GM12801 (cell line): Measurements from ENCODE around the gene SLC12A5.

ENCODE experiments used
- TF ChIP-seq, protein P1 (sequence below): IDR thresholded peaks from one replicate; pipeline ENCODE4 v1.5.1; 2011; ENCODE audit warnings: control low read depth; ENCODE audit not compliant: insufficient read length; ENCODE audit errors: extremely low read depth

Gene SLC12A5

DNA sequence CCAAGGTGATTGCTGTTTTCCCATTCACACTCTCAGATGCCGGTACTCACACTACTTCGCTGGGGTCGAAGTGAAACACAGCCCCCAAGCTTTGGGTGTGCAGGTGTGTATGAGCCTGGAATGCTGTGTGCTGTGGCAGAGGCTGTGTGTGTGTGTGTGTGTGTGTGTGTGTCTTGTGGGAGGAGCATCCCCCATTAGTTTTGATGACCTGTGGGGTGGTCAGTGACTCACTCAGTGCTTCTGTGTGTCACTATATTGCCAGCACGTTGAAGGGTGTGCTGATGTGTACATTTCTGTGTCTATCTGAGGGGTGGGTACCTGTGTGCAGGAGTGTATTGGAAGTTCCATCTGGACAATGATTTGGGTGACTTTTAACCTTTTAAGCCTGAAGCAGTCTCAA lies 5.0 kb upstream of the SLC12A5 start:
- TF ChIP-seq, protein P1, sequence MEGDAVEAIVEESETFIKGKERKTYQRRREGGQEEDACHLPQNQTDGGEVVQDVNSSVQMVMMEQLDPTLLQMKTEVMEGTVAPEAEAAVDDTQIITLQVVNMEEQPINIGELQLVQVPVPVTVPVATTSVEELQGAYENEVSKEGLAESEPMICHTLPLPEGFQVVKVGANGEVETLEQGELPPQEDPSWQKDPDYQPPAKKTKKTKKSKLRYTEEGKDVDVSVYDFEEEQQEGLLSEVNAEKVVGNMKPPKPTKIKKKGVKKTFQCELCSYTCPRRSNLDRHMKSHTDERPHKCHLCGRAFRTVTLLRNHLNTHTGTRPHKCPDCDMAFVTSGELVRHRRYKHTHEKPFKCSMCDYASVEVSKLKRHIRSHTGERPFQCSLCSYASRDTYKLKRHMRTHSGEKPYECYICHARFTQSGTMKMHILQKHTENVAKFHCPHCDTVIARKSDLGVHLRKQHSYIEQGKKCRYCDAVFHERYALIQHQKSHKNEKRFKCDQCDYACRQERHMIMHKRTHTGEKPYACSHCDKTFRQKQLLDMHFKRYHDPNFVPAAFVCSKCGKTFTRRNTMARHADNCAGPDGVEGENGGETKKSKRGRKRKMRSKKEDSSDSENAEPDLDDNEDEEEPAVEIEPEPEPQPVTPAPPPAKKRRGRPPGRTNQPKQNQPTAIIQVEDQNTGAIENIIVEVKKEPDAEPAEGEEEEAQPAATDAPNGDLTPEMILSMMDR = no peak

DNA sequence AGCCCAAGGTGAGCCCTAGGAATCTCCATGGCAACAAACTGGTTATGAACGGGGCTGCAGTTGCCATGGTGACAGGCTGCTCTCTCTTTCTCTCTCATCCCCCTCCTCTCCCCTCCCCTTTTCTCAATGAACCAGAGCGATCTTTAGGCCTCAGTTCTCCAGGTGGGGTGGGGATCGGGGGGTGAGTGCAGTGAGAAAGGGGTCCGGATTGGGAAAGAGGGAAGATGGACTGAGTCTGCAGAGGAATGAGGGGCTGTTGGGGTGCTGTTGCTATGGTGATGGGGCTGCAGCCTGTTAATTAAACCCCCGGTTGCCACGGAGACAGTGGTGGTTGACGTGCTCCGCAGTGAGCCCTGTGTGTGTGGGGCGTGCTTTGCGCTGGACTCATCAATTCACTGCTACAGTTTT lies 3.6 kb upstream of the SLC12A5 start:
- TF ChIP-seq, protein P1 = no peak

DNA sequence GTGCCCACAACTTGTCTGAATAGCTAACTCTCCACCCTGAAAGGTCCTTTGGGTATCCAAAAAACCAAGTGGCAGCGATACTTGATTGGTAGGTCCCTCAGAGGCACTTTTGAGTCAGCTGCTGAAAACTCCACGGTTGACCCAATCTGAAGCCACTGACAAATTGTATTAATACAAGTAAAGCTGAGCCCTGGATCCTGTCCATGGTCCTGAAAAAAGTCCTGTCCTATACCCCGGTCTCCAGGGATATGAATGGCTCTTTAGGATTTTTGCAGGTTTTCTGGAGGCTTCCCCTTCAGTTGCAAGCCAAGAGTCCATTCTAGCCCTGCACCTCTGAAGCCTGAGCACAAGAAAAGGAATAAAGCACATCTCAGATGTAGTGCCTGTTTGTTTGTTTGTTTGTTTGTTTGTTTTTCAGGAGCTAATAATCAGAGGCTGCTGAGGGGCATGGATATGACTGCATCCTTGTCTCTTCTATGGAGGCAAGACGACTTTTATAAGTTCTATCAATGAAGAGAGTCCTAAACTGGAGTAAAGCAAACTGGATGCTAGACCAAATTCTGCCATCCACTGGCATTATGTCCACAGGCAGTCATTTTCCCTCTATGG lies 1.7 kb upstream of the SLC12A5 start:
- TF ChIP-seq, protein P1 = no peak

DNA sequence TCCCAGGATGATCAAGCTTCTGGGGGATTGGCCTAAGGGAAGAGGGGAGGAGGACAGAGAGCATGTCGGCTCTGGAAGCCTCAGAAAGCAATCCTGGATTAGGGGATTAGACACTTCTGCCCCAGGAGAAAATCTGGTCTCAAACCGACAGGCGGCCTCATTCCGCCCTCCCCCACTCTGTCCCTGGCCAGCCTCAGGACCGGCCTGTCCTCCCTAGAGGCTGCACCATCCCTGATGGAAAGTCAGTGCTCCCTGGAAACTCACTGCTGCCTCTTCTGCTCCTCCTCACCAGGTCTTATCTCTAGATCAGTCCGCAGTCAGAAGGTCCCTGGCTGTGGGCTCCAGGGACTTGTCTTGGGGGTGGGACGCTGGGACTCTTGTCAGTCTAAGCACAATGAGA lies 905 bp upstream of the SLC12A5 start:
- TF ChIP-seq, protein P1 = no peak

DNA sequence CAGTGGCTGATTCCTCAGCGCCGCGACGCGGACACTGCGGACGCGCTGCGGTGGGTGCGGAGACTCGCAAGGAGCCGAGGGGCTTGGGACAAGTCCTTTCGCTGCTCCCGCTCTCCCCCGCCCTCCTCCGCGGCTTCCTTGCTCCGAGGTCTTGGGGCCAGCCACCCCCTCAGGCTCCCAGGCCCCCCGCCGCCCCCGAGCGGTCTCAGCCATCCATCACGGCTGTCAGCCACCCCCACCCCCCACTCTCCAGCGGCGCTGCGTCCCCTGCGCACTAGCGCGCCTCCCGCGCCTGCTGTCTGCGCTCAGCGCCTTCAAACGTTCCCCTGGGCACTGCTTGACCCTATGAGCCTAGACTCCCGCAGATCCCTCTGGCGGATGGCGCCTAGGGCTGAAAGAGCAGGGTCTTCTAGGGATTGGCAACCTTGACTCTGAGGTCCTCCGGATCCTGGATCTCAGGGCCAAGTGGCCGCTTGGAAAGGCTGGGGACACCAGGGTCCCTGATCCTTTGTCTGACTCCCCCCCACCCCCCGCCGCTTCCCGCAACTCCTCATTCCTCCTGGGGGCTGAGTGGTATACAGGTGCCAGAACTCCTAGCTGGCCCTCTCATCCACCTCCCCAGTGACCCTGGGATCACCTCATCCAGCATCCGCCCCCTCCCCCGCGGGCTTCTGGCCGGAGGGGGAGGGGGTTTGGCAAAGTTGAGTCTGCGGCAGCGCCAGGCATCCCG lies 1.4 kb downstream of the SLC12A5 start:
- TF ChIP-seq, protein P1 = no peak

DNA sequence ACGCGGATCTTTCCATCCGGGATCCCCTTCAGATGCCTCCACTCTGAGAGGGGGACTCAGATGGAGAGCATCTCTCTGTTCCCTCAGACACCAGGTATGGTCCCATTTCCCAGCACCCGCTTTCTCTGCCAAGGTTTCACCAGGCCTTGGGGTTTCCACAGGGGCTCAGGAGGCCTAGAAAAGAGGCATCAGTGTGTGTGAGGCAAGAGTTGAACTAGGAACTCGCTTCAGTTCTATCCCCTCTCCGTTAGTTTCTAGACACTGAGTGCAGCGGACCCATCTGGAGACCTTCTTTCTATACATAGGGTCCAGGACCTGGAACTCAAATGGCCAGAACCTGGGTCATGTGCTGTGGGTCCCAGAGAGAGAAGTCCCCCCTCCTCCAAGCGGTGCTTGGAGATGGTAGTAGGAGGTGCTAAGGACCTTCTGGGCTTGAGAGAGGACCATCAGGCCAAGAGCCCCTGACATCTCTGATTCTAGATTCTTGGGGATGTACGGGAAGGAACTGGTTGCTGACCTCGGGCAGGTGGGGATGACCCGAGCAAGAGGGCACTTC lies 2.1 kb downstream of the SLC12A5 start:
- TF ChIP-seq, protein P1 = no peak

DNA sequence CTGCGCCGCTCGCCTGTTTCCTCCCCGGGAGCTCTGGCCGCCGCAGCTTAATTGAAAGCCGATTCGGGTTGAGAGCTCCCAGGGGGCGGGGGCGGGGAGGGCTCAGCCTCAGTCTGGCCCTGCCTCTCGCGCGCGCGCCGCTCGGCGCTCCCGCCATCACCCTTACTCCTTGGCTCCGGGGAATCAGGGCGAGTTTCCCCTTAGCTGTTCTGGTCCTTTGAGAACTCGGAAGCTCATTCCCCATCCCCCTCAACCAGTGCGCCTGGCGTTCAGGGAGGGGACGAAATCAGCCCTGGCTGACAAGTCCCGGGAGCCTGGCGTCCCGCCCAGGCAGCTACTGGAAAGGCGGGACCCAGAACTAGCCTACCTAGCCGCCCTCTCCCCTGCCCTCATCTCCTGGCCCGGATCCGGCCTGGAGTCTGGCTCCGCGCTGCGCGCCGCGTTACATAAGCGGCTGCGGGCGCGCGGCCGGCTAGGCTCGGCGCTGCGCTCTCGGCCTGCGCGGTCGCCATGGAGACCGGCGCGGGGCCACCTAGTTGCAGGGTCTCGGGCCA lies 2.8 kb downstream of the SLC12A5 start:
- TF ChIP-seq, protein P1 = no peak
